Dermis microvascular lymphatic vessel endothelial cell (primary cell): ENCODE data around the gene MOGAT2. TPM values are rescaled to one million over a fixed set of nuclear protein-coding genes. Genes with fewer than 3 reads are reported as not detected.
"Not testable (repeated sequence)": the region's sequence is repeated elsewhere in the genome, so short reads cannot be mapped to it uniquely, and the experiment has no call there.

Source experiments
- DNase-seq, 2 donors: peaks; one replicate each; pipeline versions ENCODE4 v3.0.0 to v3.0.0-alpha.2; 2010; ENCODE audit warnings: low read depth in 2 of 2
- total RNA-seq: library from RNA; depleted of rRNA; stranded (reverse); fragments of >200 nt; gene quantifications from 2 replicates; pipeline ENCODE4 v1.2.1, GENCODE V29; 2014

The MOGAT2 gene
- not detected in 2 replicates for total RNA-seq

GRCh38 chr11:75717608-75718418 lies at the start of gene MOGAT2:
Gene MOGAT2, plus strand, starts transcription at chr11:75717838. Its CDS starts 51 bp downstream, at chr11:75717889.
- no peak for DNase-seq

GRCh38 chr11:75668451-75669297 lies 49.0 kb upstream of the MOGAT2 start, which contains the start of gene MAP6:
Gene MAP6, minus strand, starts transcription at chr11:75669038. Its CDS starts 669 bp downstream, at chr11:75668369.
- no peak for DNase-seq

DNA sequence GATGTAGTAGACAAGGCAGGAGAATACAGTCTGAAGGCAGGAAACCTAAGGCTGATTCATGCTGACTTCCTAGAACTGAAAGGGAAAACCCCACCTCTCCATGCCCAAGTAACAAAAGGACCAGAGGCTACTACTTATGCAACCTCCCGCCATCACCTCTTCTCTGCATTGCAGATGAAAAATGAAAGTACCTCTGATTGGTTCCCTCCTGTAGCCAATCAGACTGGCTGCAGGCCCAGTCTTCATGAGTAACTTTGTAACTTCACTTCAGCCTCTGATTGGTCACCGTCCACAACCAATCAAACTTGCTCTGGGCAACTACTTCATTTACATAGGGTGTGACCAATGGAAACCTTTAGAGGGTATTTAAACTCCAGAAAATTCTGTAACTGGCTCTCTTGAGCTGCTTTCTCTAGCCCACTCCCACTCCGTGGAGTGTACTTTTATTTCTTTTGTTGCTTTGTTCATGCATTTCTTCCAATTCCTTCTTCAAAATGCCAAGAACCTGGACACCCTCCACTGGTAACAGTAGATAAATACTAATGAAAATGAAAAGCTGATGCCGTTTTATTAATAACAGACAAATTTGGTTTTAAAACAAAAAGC lies 43.6 kb upstream of the MOGAT2 start:
- peak in 1 of 2 donors; percentile 69 for DNase-seq

DNA sequence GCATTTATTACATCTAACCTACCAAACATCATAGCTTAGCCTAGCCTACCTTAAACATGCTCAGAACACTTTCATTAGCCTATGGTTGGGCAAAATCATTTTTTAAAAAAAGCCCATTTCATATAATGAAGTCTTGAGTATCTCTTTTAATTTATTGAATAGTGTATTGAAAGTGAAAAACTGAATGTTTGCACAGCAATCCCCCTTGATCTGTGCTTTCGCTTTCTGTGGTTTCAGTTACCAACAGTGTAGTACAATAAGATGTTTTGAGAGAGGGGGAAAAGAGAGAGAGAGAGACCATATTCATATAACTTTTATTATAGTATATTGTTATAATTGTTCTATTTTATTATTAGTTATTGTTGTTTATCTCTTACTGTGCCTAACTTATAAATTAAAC lies 40.4 kb upstream of the MOGAT2 start:
- no peak for DNase-seq

GRCh38 chr11:75677909-75678308 lies 39.7 kb upstream of the MOGAT2 start:
- no peak for DNase-seq

GRCh38 chr11:75678620-75679259 lies 38.9 kb upstream of the MOGAT2 start:
- DNase-seq = no peak

DNA sequence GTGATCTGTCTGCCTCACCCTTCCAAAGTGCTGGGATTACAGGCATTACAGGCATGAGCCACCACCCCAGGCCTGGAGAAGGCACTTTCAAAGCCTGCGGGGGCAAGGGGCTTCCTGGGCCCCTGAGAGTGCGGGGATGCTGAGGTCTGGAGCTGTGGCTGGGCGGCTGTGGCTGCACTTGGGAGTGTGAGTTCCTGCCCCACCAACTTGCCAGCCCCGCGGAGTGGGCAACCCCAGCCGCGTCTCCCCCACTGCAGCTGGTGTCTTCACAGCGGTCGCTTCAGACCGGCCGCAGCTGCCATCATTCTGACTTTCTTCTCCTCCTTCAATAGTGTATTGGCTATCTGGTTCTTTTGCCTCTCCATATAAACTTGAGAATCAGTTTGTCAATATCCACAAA lies 38.1 kb upstream of the MOGAT2 start:
- DNase-seq = no peak

DNA sequence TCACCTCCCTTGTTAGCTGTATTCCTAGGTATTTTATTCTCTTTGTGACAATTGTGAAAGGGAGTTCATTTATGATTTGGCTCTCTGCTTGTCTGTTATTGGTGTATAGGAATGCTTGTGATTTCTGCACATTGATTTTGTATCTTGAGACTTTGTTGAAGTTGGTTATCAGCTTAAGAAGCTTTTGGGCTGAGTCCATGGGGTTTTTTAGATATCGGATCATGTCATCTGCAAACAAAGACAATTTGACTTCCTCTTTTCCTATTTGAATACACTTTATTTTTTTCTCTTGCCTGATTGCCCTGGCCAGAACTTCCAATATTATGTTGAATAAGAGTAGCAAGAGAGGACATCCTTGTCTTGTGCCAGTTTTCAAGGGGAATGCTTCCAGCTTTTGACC lies 33.8 kb upstream of the MOGAT2 start:
- not testable (repeated sequence) for DNase-seq

- no peak for DNase-seq
These were observed 27.6 kb upstream of the MOGAT2 start for GRCh38 chr11:75689863-75690609.

- no peak for DNase-seq
These were observed 25.8 kb upstream of the MOGAT2 start for GRCh38 chr11:75691804-75692203.

- DNase-seq = no peak
These were observed 19.6 kb upstream of the MOGAT2 start for GRCh38 chr11:75697906-75698581.

GRCh38 chr11:75700940-75701339 lies 16.7 kb upstream of the MOGAT2 start:
- no peak for DNase-seq

GRCh38 chr11:75703695-75704237 lies 13.9 kb upstream of the MOGAT2 start:
- no peak for DNase-seq

GRCh38 chr11:75705541-75705940 lies 12.1 kb upstream of the MOGAT2 start:
- no peak for DNase-seq

DNA sequence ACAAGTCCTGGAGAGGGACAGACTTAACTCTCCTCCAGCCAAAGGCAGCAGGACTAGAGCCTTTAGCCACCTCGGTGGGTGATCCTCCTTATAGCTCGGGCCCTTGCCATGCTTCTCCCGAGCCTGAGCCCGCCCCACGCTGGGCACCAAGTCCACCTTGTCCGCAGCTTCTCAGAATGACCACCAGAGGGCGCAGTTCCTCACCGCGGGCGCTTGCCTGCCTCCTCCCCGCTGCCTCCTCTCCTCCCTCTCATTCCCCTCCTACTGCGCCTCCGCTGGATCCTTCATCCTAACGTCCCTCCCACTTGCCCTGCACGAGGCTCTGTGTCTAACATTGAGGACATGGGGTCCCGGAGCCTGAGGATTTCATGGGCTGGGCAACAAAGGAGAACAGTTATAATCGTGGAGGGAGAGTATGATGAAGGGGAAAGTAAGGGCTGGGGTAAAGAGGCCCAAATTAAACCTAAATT lies 11.3 kb upstream of the MOGAT2 start:
- peak; percentile 39 to 77 for DNase-seq

DNA sequence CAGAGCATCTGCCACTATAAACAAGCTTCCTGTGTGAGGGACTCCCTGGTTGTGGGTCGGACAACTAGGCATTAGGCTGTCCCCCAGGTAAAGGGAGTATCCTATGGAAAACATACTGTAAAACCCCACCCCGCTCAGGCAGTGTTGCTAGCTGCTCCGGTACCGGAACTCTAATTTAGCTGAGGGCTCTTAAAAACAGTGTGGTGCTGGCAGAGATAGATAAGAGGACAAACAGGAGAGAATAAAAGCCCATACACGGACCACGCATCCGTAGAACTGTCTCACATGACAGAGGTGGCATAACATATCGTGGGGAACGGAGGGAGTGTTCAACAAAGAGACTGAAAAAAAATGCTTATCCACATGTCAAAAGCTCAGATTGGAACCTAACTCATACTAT lies 3.4 kb upstream of the MOGAT2 start:
- DNase-seq = no peak

GRCh38 chr11:75715688-75716087 lies 1.9 kb upstream of the MOGAT2 start:
- DNase-seq = no peak

DNA sequence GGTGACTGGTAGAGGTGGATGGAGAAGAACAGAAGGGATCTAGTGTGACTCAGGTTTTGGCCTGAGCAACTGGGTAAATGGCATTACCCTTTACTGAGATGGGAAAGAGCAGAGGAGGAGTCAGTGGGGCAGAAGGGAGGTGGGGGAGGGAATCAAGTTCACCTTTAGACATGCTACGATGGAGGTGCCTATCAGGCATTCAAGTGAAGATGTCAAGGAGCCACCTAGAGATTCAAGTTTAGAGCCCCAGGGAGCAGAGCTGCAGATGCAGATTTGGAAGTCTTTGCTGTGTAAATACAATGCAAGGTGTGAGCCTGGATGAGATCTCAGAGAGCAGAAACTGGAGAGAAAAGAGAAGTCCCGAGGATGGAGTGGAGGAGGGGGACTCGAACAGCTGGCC lies 979 bp upstream of the MOGAT2 start:
- DNase-seq = no peak

DNA sequence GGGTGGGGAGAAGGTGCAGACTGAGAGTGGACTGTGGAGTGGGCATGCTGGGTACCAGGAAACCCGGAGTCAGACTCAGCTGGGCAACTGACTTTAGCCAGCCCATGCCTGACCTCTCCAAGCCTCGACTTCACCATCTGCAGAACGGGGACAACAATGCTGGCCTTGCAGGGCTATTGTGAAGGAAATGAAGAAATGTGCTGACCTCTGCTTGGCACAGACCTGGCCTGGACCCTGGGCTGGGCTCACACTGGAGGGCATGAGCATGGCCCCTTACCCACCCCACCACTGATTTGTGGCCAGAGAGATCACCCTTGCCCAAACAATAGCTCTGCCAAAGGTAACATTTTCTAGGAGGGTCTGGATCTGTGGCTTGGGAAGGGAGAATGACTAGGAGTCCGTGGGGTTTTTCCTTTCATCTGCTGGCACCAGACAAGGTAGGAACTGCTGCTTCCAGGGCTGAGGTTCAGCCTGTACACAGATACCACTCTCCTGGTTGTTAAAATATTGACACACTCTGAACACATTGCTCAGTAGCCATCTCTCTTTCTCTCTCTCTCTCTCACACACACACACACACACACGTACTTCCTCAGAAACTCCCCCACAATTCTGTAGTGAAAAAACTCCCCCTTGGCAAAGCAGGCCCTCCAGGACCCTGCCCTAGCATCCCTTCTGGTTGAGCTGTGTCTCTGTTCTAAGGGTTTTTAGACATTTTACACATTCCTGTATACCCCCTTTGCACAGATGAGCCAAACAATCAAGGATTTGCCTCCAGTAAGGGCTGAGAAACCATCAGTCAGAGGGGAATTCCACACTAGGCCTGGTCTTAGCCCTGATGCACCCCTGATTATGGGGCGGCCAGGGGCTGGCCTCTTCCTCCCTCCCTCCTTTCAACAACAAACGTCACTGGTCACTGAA lies 1.0 kb downstream of the MOGAT2 start:
- DNase-seq = no peak
